SK-N-SH (cell line): ENCODE measurements around the gene CHD2. TPM values are rescaled to one million over a fixed set of nuclear protein-coding genes. Genes with fewer than 3 reads are reported as not detected.

Experiments
- CTCF ChIA-PET: fragments of 300-600, 350-600 bp; formaldehyde crosslinking; extraction: SDS; loops from one replicate; lab custom pipeline; 2021; lab: Yijun Ruan, JAX
- POLR2A ChIA-PET: fragments of 350-600 bp; sonication (Branson Sonifier 250); formaldehyde crosslinking; extraction: SDS; loops from one replicate; lab custom pipeline; 2020; ENCODE audit warnings: antibody characterized with exemption, inconsistent platforms; lab: Yijun Ruan, JAX
- DNase-seq: peaks from one replicate; pipeline ENCODE4 v3.0.0; 2012
- H2AFZ ChIP-seq: fragments of 200-600 bp; sonication (generic); 2 replicates; pipeline ENCODE4 v1.8.1; 2016; ENCODE audit warnings: antibody characterized with exemption, mild to moderate bottlenecking, low read depth
- H3F3A ChIP-seq: fragments of 200-600 bp; sonication (generic); replicated peaks from 2 replicates; pipeline ENCODE3; 2016; ENCODE audit warnings: antibody characterized with exemption, mild to moderate bottlenecking; ENCODE audit not compliant: insufficient read depth
- H3K27ac ChIP-seq, 2 experiments: fragments of 200-500 bp in 1 of 2; fragments of 200-600 bp in 1 of 2; sonication (Bioruptor generic) in 1 of 2; sonication (generic), shearing (Covaris generic) in 1 of 2; 2 replicates each; pipeline versions ENCODE4 v1.5.1 to v1.6.1; 2014 to 2016; ENCODE audit warnings: low read depth in 2 of 2, inconsistent platforms in 1 of 2, low read length in 1 of 2, mild to moderate bottlenecking in 1 of 2, mixed read lengths in 1 of 2
- H3K27me3 ChIP-seq: fragments of 200-600 bp; sonication (generic), shearing (Covaris generic); 2 replicates; pipeline ENCODE4 v1.6.1; 2016; ENCODE audit warnings: mixed run types; ENCODE audit not compliant: insufficient read depth
- H3K36me3 ChIP-seq, 2 experiments: fragments of 200-500 bp in 1 of 2; fragments of 200-600 bp in 1 of 2; sonication (Bioruptor generic) in 1 of 2; sonication (generic) in 1 of 2; replicated peaks in 1 of 2; 2 replicates each; pipeline versions ENCODE3 to v1.5.1; 2014 to 2016; ENCODE audit warnings: low read length in 1 of 2, mild to moderate bottlenecking in 1 of 2; ENCODE audit not compliant: insufficient read depth in 2 of 2, control insufficient read depth in 1 of 2
- H3K4me1 ChIP-seq, 2 experiments: fragments of 200-500 bp in 1 of 2; fragments of 200-600 bp in 1 of 2; sonication (Bioruptor generic) in 1 of 2; sonication (generic), shearing (Covaris generic) in 1 of 2; 2 replicates each; pipeline versions ENCODE4 v1.5.1 to v1.6.1; 2014 to 2016; ENCODE audit warnings: low read depth in 1 of 2, low read length in 1 of 2, mixed run types in 1 of 2; ENCODE audit not compliant: insufficient read depth in 2 of 2, control insufficient read depth in 1 of 2
- H3K4me2 ChIP-seq: fragments of 200-600 bp; sonication (generic), shearing (Covaris generic); 2 replicates; pipeline ENCODE4 v1.6.1; 2017; ENCODE audit warnings: mixed run types
- H3K4me3 ChIP-seq, 2 experiments: fragments of 200-500 bp in 1 of 2; fragments of 200-600 bp in 1 of 2; sonication (Bioruptor generic) in 1 of 2; sonication (generic), shearing (Covaris generic) in 1 of 2; 2 replicates each; pipeline versions ENCODE4 v1.5.1 to v1.8.1; 2014 to 2016; ENCODE audit warnings: low read depth in 2 of 2, inconsistent platforms in 1 of 2, low read length in 1 of 2, mild to moderate bottlenecking in 1 of 2, mixed read lengths in 1 of 2, moderate library complexity in 1 of 2
- H3K79me2 ChIP-seq: fragments of 200-600 bp; sonication (generic); 2 replicates; pipeline ENCODE4 v1.8.1; 2017; ENCODE audit warnings: mild to moderate bottlenecking; ENCODE audit not compliant: insufficient read depth
- H3K9ac ChIP-seq: fragments of 200-600 bp; sonication (generic); 2 replicates; pipeline ENCODE4 v1.6.1; 2017; ENCODE audit warnings: mixed run types
- H3K9me2 ChIP-seq: fragments of 200-600 bp; sonication (generic); 2 replicates; pipeline ENCODE4 v1.6.1; 2017; ENCODE audit warnings: mixed run types
- H3K9me3 ChIP-seq: fragments of 200-600 bp; sonication (generic); 2 replicates; pipeline ENCODE4 v1.6.1; 2017; ENCODE audit warnings: mixed run types, mild to moderate bottlenecking, moderate library complexity
- H4K20me1 ChIP-seq: fragments of 200-600 bp; sonication (generic); 2 replicates; pipeline ENCODE4 v1.6.1; 2017; ENCODE audit warnings: mild to moderate bottlenecking, mixed run types; ENCODE audit not compliant: insufficient read depth
- ELF1 ChIP-seq: IDR thresholded peaks from 2 replicates; pipeline ENCODE4 v1.4.0; 2012
- FOSL2 ChIP-seq: IDR thresholded peaks from 2 replicates; pipeline ENCODE4 v1.4.0; 2012; ENCODE audit warnings: low read depth, mild to moderate bottlenecking, moderate library complexity, borderline replicate concordance
- FOXJ3 ChIP-seq: sonication (generic); formaldehyde crosslinking; IDR thresholded peaks from 2 replicates; pipeline ENCODE4 v1.5.1; 2020; ENCODE audit warnings: mild to moderate bottlenecking, missing genetic modification reagents
- FOXM1 ChIP-seq: IDR thresholded peaks from 2 replicates; pipeline ENCODE4 v1.4.0; 2012; ENCODE audit warnings: low read depth, mild to moderate bottlenecking
- JUND ChIP-seq: IDR thresholded peaks from 2 replicates; pipeline ENCODE4 v1.4.0; 2012
- MXI1 ChIP-seq: IDR thresholded peaks from 2 replicates; pipeline ENCODE4 v1.6.1; 2012; ENCODE audit warnings: mild to moderate bottlenecking, low read depth, low read length, improper control_type of control experiment
- POLR2AphosphoS5 ChIP-seq: IDR thresholded peaks from 2 replicates; pipeline ENCODE4 v1.6.1; 2012; ENCODE audit warnings: low read depth, low read length
- RCOR1 ChIP-seq: fragments of 150-350 bp; IDR thresholded peaks from 2 replicates; pipeline ENCODE4 v1.6.1; 2017; ENCODE audit warnings: antibody characterized with exemption, low read length
- RFX5 ChIP-seq: IDR thresholded peaks from 2 replicates; pipeline ENCODE4 v1.6.1; 2012; ENCODE audit warnings: mild to moderate bottlenecking, improper control_type of control experiment, low read length
- RXRA ChIP-seq: IDR thresholded peaks from 2 replicates; pipeline ENCODE4 v1.4.0; 2012; ENCODE audit warnings: low read depth, mild to moderate bottlenecking, borderline replicate concordance
- TAF1 ChIP-seq: IDR thresholded peaks from 2 replicates; pipeline ENCODE4 v1.6.1; 2012; ENCODE audit warnings: low read depth, mild to moderate bottlenecking, low read length, moderate library complexity, borderline replicate concordance
- TCF12 ChIP-seq: IDR thresholded peaks from 2 replicates; pipeline ENCODE4 v1.4.0; 2012
- YY1 ChIP-seq: IDR thresholded peaks from 2 replicates; pipeline ENCODE4 v1.4.0; 2012; ENCODE audit warnings: low read depth, mild to moderate bottlenecking
- WGBS: methylation state at CpG from one replicate; pipeline ENCODE4 v1.1.6; 2017; ENCODE audit warnings: low lambda C conversion rate; 5-methylcytosine and 5-hydroxymethylcytosine counted together
- polyA plus RNA-seq, 3 experiments: library from polyadenylated mRNA; depleted of rRNA; stranded (reverse); fragments of >200 nt; gene quantifications; 2 replicates each; pipeline ENCODE4 v1.2.3, GENCODE V29; 2012
- TF ChIP-seq, protein P1 (sequence below): fragments of 200-600 bp; sonication (generic); IDR thresholded peaks from 2 replicates; pipeline ENCODE4 v1.6.1; 2017; ENCODE audit warnings: antibody characterized with exemption, mild to moderate bottlenecking, moderate library complexity
- TF ChIP-seq, protein P2 (sequence below): fragments of 150-350 bp; IDR thresholded peaks from 2 replicates; pipeline ENCODE4 v1.6.1; 2016; ENCODE audit warnings: mild to moderate bottlenecking, low read depth, low read length
- TF ChIP-seq, protein P3 (sequence below): IDR thresholded peaks from 2 replicates; pipeline ENCODE4 v1.4.0; 2012; ENCODE audit warnings: low read depth, borderline replicate concordance
- TF ChIP-seq, protein P4 (sequence below): IDR thresholded peaks from 2 replicates; pipeline ENCODE4 v1.4.0; 2012; ENCODE audit warnings: low read depth, borderline replicate concordance
- TF ChIP-seq, protein P5 (sequence below): IDR thresholded peaks from 2 replicates; pipeline ENCODE4 v1.6.1; 2012; ENCODE audit warnings: mild to moderate bottlenecking, low read depth, low read length, moderate library complexity

The CHD2 gene
- polyA plus RNA-seq, 1 of the 3 experiments (the other 2 are of a cell fraction) = 25.3 TPM

DNA sequence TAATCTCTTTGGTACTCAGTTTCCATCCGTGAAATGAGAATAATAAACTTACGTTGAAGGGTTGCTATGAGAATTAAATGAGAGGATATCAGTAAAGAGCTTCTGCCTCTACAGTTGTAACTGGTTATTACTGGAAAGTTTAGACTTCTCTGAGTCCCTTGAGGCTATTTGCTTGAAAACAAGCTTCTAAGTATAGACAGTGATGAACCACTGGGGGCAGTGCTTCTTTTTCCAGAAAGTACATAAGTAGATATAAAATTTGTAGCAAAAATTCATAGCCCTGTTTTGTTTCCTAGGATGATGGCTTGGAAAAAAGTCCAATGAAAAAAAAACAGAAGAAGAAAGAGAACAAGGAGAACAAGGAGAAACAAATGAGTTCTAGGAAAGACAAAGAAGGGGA lies 101.8 kb downstream of the CHD2 start:
- Histone ChIP-seq H3K79me2 (peaks cover 58% of the 10 kb centered on the region), H3K36me3 (peaks cover 91 to 92% of the 10 kb centered on the region in 2 experiments), H3K9me3 (no peaks in the 10 kb centered on the region), H3K27ac (no peak overlapping the region), H2AFZ (no peak overlapping the region), H3K4me1 (no peaks in the 10 kb centered on the region), H4K20me1 (peaks cover 5% of the 10 kb centered on the region; the same call in 1 of the 2 replicates), H3K27me3 (no peaks in the 10 kb centered on the region), H3K4me2 (no peak overlapping the region), H3K9me2 (no peaks in the 10 kb centered on the region), H3F3A (peaks cover 26% of the 10 kb centered on the region), H3K4me3 (no peak overlapping the region), H3K9ac (no peak overlapping the region)
- ChIA-PET CTCF (interaction anchor here (0.6 to 1.5 kb wide), 3 partner anchors 16 to 26 kb away, joined by 3 read pairs; no protein-coding TSS in a partner anchor), POLR2A (interaction anchor here (0.9 kb wide), 1 partner anchor 16 kb away, joined by 3 read pairs; no protein-coding TSS in a partner anchor)
- no peak for DNase-seq
- no peak for TF ChIP-seq FOXM1
- TF ChIP-seq FOXJ3 (CRISPR knock-in tag) = no peak
- TF ChIP-seq, protein P1, sequence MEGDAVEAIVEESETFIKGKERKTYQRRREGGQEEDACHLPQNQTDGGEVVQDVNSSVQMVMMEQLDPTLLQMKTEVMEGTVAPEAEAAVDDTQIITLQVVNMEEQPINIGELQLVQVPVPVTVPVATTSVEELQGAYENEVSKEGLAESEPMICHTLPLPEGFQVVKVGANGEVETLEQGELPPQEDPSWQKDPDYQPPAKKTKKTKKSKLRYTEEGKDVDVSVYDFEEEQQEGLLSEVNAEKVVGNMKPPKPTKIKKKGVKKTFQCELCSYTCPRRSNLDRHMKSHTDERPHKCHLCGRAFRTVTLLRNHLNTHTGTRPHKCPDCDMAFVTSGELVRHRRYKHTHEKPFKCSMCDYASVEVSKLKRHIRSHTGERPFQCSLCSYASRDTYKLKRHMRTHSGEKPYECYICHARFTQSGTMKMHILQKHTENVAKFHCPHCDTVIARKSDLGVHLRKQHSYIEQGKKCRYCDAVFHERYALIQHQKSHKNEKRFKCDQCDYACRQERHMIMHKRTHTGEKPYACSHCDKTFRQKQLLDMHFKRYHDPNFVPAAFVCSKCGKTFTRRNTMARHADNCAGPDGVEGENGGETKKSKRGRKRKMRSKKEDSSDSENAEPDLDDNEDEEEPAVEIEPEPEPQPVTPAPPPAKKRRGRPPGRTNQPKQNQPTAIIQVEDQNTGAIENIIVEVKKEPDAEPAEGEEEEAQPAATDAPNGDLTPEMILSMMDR = peak; percentile 39; the same call in 1 of the 2 replicates
- 95% methylated on average over 2 of the region's 2 CpGs for WGBS

DNA sequence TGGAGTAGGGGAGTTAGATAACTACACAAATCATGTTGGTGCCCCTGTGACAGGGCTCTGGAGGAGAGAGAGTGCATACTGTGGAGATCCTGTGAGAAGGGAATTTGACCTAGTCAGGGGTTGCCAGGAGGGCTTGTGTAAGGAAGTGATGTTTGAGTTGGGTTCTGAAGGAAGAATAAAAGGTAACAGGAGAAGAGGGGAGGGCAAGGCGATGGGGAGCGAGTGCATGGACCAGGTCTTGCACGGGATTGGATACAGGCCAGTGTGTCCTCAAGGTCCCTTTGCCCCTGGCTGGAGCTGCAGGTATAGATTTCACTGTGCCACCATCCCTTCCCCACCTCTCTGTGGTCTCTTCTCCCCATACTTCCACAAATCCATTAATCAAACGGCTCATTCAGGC lies 105.0 kb downstream of the CHD2 start:
- no peak for DNase-seq
- CTCF ChIA-PET = interaction anchor here (0.6 kb wide), 1 partner anchor 1258 kb away, joined by 3 read pairs; no protein-coding TSS in a partner anchor
- POLR2A ChIA-PET = no interaction called here
- H4K20me1 ChIP-seq = peaks cover 7% of the 10 kb centered on the region; the same call in 1 of the 2 replicates
- H3K79me2 ChIP-seq = peaks cover 54% of the 10 kb centered on the region
- no peak overlapping the region for H3K4me2 ChIP-seq
- no peaks in the 10 kb centered on the region for H3K4me1 ChIP-seq
- H3K27me3 ChIP-seq = no peaks in the 10 kb centered on the region
- H3K9ac ChIP-seq = no peak overlapping the region
- H3K27ac ChIP-seq = no peak overlapping the region
- no peaks in the 10 kb centered on the region for H3K9me3 ChIP-seq
- peaks cover 93 to 95% of the 10 kb centered on the region in 2 experiments for H3K36me3 ChIP-seq
- no peak overlapping the region for H2AFZ ChIP-seq
- 84% methylated on average over 4 of the region's 4 CpGs for WGBS
- no peak overlapping the region for H3K4me3 ChIP-seq
- H3K9me2 ChIP-seq = no peaks in the 10 kb centered on the region
- H3F3A ChIP-seq = peaks cover 30% of the 10 kb centered on the region
- TF ChIP-seq MXI1 = no peak
- no peak for TF ChIP-seq FOSL2
- no peak for TF ChIP-seq RCOR1
- no peak for TF ChIP-seq RXRA
- TF ChIP-seq, protein P2, sequence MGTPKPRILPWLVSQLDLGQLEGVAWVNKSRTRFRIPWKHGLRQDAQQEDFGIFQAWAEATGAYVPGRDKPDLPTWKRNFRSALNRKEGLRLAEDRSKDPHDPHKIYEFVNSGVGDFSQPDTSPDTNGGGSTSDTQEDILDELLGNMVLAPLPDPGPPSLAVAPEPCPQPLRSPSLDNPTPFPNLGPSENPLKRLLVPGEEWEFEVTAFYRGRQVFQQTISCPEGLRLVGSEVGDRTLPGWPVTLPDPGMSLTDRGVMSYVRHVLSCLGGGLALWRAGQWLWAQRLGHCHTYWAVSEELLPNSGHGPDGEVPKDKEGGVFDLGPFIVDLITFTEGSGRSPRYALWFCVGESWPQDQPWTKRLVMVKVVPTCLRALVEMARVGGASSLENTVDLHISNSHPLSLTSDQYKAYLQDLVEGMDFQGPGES = no peak
- TF ChIP-seq TCF12 = no peak
- TF ChIP-seq ELF1 = no peak
- TF ChIP-seq JUND = no peak
- TF ChIP-seq, protein P3, sequence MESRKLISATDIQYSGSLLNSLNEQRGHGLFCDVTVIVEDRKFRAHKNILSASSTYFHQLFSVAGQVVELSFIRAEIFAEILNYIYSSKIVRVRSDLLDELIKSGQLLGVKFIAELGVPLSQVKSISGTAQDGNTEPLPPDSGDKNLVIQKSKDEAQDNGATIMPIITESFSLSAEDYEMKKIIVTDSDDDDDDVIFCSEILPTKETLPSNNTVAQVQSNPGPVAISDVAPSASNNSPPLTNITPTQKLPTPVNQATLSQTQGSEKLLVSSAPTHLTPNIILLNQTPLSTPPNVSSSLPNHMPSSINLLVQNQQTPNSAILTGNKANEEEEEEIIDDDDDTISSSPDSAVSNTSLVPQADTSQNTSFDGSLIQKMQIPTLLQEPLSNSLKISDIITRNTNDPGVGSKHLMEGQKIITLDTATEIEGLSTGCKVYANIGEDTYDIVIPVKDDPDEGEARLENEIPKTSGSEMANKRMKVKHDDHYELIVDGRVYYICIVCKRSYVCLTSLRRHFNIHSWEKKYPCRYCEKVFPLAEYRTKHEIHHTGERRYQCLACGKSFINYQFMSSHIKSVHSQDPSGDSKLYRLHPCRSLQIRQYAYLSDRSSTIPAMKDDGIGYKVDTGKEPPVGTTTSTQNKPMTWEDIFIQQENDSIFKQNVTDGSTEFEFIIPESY = no peak
- no peak for TF ChIP-seq RFX5
- TF ChIP-seq, protein P4, sequence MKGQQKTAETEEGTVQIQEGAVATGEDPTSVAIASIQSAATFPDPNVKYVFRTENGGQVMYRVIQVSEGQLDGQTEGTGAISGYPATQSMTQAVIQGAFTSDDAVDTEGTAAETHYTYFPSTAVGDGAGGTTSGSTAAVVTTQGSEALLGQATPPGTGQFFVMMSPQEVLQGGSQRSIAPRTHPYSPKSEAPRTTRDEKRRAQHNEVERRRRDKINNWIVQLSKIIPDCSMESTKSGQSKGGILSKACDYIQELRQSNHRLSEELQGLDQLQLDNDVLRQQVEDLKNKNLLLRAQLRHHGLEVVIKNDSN = no peak
- TF ChIP-seq POLR2AphosphoS5 = no peak
- no peak for TF ChIP-seq TAF1
- TF ChIP-seq, protein P5, sequence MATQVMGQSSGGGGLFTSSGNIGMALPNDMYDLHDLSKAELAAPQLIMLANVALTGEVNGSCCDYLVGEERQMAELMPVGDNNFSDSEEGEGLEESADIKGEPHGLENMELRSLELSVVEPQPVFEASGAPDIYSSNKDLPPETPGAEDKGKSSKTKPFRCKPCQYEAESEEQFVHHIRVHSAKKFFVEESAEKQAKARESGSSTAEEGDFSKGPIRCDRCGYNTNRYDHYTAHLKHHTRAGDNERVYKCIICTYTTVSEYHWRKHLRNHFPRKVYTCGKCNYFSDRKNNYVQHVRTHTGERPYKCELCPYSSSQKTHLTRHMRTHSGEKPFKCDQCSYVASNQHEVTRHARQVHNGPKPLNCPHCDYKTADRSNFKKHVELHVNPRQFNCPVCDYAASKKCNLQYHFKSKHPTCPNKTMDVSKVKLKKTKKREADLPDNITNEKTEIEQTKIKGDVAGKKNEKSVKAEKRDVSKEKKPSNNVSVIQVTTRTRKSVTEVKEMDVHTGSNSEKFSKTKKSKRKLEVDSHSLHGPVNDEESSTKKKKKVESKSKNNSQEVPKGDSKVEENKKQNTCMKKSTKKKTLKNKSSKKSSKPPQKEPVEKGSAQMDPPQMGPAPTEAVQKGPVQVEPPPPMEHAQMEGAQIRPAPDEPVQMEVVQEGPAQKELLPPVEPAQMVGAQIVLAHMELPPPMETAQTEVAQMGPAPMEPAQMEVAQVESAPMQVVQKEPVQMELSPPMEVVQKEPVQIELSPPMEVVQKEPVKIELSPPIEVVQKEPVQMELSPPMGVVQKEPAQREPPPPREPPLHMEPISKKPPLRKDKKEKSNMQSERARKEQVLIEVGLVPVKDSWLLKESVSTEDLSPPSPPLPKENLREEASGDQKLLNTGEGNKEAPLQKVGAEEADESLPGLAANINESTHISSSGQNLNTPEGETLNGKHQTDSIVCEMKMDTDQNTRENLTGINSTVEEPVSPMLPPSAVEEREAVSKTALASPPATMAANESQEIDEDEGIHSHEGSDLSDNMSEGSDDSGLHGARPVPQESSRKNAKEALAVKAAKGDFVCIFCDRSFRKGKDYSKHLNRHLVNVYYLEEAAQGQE = no peak
- TF ChIP-seq YY1 = no peak
